ENCODE measurements around the gene GNG12.

Gene GNG12

GRCh38 chr1:67686267-67687197, 146.7 kb downstream of the GNG12 start:
- Histone ChIP-seq H3K4me1 (ENCODE audit: low read depth, poor library complexity, severe bottlenecking) (peaks cover 25% of the 10 kb centered on the region), H4K20me1 (ENCODE audit: insufficient read depth) (0 out of 2 replicates have a peak, but pooled peaks cover 4% of the 10 kb centered on the region), H3K36me3 (ENCODE audit: insufficient read depth) (0 out of 2 replicates have a peak, but pooled peaks cover 12% of the 10 kb centered on the region), H3K79me2 (ENCODE audit: insufficient read depth, low read depth) (peaks cover 27% of the 10 kb centered on the region; the same call in 1 of the 2 replicates), H3K27ac (peak overlapping the region; percentile 63), H3K9ac (peak overlapping the region; percentile 81), H3K4me3 (IDR thresholded peaks at IDR 0.05; ENCODE audit: insufficient read depth, low read depth, low read length) (peak overlapping the region; percentile 20), H3K27me3 (ENCODE audit: insufficient read depth, low read depth) (no peaks in the 10 kb centered on the region), H3K4me2 (peak overlapping the region; percentile 54), H2AFZ (ENCODE audit: low read depth) (no peak overlapping the region)
- TF ChIP-seq CTCF (conservative IDR thresholded peaks at IDR 0.05; ENCODE audit: low read depth, low read length): no peak

- Histone ChIP-seq H3K4me1 (ENCODE audit: low read depth, poor library complexity, severe bottlenecking) (peaks cover 25% of the 10 kb centered on the region), H2AFZ (ENCODE audit: low read depth) (no peak overlapping the region; the same call in 1 of the 2 replicates)
- TF ChIP-seq CTCF (conservative IDR thresholded peaks at IDR 0.05; ENCODE audit: low read depth, low read length): no peak
These were observed 147.6 kb downstream of the GNG12 start for GRCh38 chr1:67685558-67686266.

GRCh38 chr1:67685067-67685557, 148.2 kb downstream of the GNG12 start, which contains the start of gene GADD45A:
Gene GADD45A, plus strand, starts transcription at chr1:67685201. Its CDS starts 294 bp downstream, at chr1:67685495.
- Histone ChIP-seq H2AFZ (ENCODE audit: low read depth) (peak within 1 kb of the TSS; percentile 49; the same call in 1 of the 2 replicates), H3K4me1 (ENCODE audit: low read depth, poor library complexity, severe bottlenecking) (peaks cover 25% of the 10 kb centered on the region)

More at GRCh38 chr1:67685558-67686266, 147.6 kb downstream of the GNG12 start:
- Histone ChIP-seq H3K79me2 (ENCODE audit: insufficient read depth, low read depth) (peaks cover 27% of the 10 kb centered on the region; the same call in 1 of the 2 replicates), H4K20me1 (ENCODE audit: insufficient read depth) (0 out of 2 replicates have a peak, but pooled peaks cover 4% of the 10 kb centered on the region), H3K36me3 (ENCODE audit: insufficient read depth) (0 out of 2 replicates have a peak, but pooled peaks cover 12% of the 10 kb centered on the region), H3K27ac (peak overlapping the region; percentile 63), H3K4me2 (peak overlapping the region; percentile 54; the same call in 1 of the 2 replicates), H3K27me3 (ENCODE audit: insufficient read depth, low read depth) (no peaks in the 10 kb centered on the region), H3K4me3 (IDR thresholded peaks at IDR 0.05; ENCODE audit: insufficient read depth, low read depth, low read length) (peak overlapping the region; percentile 23), H3K9ac (peak overlapping the region; percentile 81)

More at GRCh38 chr1:67685067-67685557, 148.2 kb downstream of the GNG12 start, which contains the start of gene GADD45A:
- Histone ChIP-seq H4K20me1 (ENCODE audit: insufficient read depth) (0 out of 2 replicates have a peak, but pooled peaks cover 4% of the 10 kb centered on the region), H3K27ac (peak within 1 kb of the TSS; percentile 63), H3K79me2 (ENCODE audit: insufficient read depth, low read depth) (peaks cover 27% of the 10 kb centered on the region; the same call in 1 of the 2 replicates), H3K9ac (peak within 1 kb of the TSS; percentile 81), H3K36me3 (ENCODE audit: insufficient read depth) (0 out of 2 replicates have a peak, but pooled peaks cover 12% of the 10 kb centered on the region), H3K4me2 (peak within 1 kb of the TSS; percentile 68), H3K4me3 (IDR thresholded peaks at IDR 0.05; ENCODE audit: insufficient read depth, low read depth, low read length) (peak within 1 kb of the TSS; percentile 23), H3K27me3 (ENCODE audit: insufficient read depth, low read depth) (no peaks in the 10 kb centered on the region)
- no peak for TF ChIP-seq CTCF (conservative IDR thresholded peaks at IDR 0.05; ENCODE audit: low read depth, low read length)
